IMR-90 (cell line): Measurements from ENCODE around the gene DGKG.

Experiments used
- CTCF ChIP-seq: conservative IDR thresholded peaks from 2 replicates; pipeline ENCODE4 v1.5.1; 2012; ENCODE audit warnings: mild to moderate bottlenecking, low read depth, low read length, improper control_type of control experiment
- MAFK ChIP-seq: IDR thresholded peaks from 2 replicates; pipeline ENCODE4 v1.6.1; 2012; ENCODE audit warnings: low read depth, low read length, improper control_type of control experiment
- NFE2L2 ChIP-seq: fragments of 150-350 bp; IDR thresholded peaks from 2 replicates; pipeline ENCODE4 v1.6.1; 2016; ENCODE audit warnings: low read depth, mild to moderate bottlenecking, low read length
- POLR2A ChIP-seq: IDR thresholded peaks from 2 replicates; pipeline ENCODE4 v1.6.1; 2012; ENCODE audit warnings: mild to moderate bottlenecking, low read depth, low read length
- RCOR1 ChIP-seq: IDR thresholded peaks from 2 replicates; pipeline ENCODE4 v1.6.1; 2012; ENCODE audit warnings: mild to moderate bottlenecking, low read length, improper control_type of control experiment; ENCODE audit not compliant: insufficient replicate concordance
- RFX5 ChIP-seq: IDR thresholded peaks from 2 replicates; pipeline ENCODE4 v1.8.0; 2012; ENCODE audit warnings: low read depth, mild to moderate bottlenecking, low read length, moderate library complexity
- SMC3 ChIP-seq: fragments of 150-350 bp; IDR thresholded peaks from 2 replicates; pipeline ENCODE4 v1.6.1; 2016; ENCODE audit warnings: low read depth, mild to moderate bottlenecking, antibody characterized with exemption, low read length, moderate library complexity

DNA sequence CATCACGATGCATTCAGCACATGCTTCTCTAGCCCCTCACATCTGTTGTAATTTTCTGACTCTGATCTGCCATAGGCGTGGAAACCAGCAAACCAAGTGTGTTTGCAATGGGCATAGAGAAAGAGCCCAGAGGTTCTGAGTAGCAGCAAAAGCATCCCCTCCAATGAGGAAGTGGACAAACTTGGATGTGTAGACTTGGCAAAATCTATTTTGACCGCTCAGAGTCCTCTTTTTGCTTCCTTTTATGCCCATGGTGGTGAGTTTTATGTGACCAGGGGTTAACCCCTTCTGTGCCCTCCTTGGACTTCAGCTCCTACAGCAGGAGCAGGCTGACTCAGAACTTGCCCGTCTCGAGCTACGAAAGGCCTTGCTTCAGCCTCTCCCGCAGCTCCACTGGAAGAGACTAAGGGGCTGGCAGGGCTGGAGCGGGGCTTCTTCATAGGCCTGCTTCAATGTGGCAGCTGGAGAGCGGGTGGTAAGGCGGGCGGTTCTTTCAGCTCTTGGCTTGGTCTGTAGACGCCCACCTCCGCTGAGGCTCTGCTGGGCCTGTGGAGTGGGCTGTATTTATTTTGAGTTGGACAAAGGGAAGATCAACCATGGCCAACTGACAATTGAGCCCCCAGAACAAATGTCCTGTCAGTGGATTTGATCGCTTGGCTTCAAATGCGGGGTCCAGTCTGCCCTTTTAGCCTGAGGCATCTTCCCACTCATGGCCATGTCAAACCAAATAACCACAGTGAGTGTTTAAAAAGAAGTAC, 246.6 kb downstream of the DGKG start:
- no peak for TF ChIP-seq CTCF
- TF ChIP-seq RCOR1 = no peak
- no peak for TF ChIP-seq POLR2A
- TF ChIP-seq MAFK = no peak
- TF ChIP-seq RFX5 = no peak
- no peak for TF ChIP-seq NFE2L2
- TF ChIP-seq SMC3 = no peak
